DOHH2 (cell line): ENCODE results near the gene ADK.

Experiments used
- CTCF ChIP-seq: fragments of 200-600 bp; sonication (generic); IDR thresholded peaks from one replicate; pipeline ENCODE4 v1.5.1; 2014; ENCODE audit warnings: antibody characterized with exemption, mild to moderate bottlenecking, low read depth, low read length; ENCODE audit not compliant: poor library complexity, severe bottlenecking
- EZH2phosphoT487 ChIP-seq: fragments of 200-600 bp; sonication (generic); IDR thresholded peaks from 2 replicates; pipeline ENCODE4 v1.6.1; 2017; ENCODE audit warnings: borderline replicate concordance, mild to moderate bottlenecking, antibody characterized with exemption, low read length, moderate library complexity, mixed read lengths

DNA sequence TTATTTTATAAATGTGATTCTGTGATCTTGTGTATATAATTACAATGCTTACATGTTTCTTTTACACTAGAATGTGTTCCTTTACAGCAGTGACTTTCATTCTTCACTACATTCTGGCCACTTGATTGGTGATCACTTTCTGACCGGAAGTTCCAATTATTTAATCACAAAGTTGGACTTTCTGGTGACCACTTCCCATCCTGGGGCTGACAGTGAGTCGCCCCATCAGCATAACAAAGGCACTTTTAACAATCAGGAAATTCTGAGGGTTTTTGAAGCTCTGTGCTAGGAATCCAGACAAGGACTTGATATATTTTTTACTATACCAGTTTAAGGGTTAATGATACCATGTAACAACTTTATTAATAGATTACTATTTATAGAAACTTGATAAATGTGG lies 393.1 kb downstream of the ADK start:
- TF ChIP-seq CTCF (no peak), EZH2phosphoT487 (no peak)
